Activated T-cell treated with anti-CD3 and anti-CD28 coated beads for 48 hours (primary cell): ENCODE results near the gene ETFBKMT.
"Not testable (repeated sequence)": the region's sequence is repeated elsewhere in the genome, so short reads cannot be mapped to it uniquely, and the experiment has no call there.

Experiments used
- DNase-seq: peaks from one replicate; pipeline ENCODE4 v3.0.0-alpha.2; 2020; ENCODE audit warnings: low read depth

The ETFBKMT gene

DNA sequence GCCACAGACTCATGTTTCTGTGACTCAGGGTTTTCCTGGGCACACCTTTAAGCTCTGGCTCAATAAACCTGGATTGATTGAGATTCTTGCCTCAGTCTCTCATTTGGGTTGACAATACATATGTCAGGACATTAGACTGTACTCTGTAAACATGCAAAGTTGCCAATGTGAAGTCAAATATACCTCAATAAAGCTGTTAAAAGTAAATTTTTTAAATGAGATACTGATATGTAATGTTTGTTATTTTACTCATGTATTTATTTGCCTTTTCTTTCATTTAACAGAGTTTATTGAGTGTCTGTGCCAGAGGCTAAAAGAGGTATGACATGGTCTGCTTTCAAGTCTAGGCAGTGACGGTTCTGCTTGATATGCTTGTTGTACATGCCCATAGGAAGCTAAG lies 3.7 kb upstream of the ETFBKMT start:
- DNase-seq = no peak

DNA sequence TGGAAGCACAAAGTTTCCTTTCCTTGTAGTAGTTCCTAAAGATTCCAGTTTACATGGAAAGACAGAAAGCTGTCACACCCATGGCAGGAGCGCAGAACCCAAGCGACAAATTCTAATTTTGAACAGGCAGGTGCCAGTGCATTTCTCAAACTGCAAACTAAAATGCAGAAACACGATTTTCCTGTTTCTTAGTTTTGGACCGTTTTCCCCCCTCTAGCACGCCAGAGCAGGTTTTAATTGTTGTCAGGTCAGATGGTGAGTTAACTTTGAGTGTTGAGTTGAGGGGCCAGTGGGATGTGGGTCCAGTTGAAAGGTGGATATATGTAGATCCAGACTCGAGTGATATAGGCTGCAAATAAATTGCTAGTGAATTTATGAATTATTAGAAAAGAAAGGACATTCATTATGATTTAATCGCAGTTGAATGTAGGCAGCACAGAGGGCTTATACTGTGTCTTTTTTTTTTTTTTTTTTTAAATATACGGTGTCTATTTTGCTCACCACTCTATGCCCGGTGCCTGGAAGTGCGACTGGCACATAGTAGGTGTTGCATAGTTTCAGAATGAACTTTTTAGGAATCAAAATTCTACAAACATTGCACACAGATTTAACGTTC lies 909 bp upstream of the ETFBKMT start:
- DNase-seq = no peak

DNA sequence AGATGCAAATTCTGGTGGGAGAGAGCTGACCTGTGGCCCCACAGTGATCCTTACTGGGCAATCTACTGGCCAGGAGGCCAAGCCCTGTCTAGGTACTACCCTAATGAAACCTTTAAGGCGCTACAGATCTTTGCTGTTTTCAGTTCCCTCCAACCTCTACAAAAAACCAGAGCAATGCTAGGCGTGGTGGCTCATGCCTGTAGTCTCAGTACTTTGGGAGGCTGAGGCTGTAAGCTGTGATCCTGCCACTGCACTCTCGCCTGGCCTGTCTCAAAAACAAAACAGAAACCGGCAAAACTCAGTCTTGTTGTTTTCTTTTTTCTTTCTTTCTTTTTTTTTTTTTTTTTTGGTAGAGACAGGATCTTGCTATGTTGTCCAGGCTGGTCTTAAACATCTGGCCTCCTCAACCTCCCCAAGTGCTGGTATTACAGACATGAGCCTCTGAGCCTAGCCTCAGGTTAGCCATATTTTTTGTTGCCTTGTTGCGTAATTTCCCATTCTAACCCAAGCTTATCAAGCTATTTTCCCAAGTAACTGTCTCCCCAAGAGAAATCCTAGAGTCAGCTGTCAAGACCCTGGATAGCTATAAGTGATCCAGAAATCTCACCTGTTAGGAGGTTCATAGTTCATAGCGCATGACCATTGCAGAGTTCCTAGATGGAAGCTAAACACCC lies 2.8 kb downstream of the ETFBKMT start:
- no peak for DNase-seq

DNA sequence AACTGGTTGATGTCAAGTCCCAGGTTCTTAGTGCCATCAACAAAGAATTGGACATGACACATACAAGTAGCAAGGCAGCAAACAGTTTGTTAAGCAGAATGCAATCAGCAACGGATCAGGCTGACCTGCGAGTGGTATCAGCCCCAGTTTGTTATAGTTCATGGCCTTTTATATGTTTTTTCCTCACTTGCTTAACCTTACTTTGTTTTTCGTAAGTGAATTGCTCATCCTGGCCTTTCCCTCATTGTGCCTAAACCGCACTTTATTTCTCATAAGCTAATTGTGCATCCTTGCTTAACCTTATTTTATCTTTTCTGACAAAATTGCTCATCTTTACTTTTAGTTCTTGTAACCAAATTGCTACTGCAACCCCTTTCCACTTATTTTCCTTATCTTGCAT lies 4.1 kb downstream of the ETFBKMT start:
- no peak for DNase-seq

GRCh38 chr12:31664038-31664437 lies 4.5 kb downstream of the ETFBKMT start:
- no peak for DNase-seq

DNA sequence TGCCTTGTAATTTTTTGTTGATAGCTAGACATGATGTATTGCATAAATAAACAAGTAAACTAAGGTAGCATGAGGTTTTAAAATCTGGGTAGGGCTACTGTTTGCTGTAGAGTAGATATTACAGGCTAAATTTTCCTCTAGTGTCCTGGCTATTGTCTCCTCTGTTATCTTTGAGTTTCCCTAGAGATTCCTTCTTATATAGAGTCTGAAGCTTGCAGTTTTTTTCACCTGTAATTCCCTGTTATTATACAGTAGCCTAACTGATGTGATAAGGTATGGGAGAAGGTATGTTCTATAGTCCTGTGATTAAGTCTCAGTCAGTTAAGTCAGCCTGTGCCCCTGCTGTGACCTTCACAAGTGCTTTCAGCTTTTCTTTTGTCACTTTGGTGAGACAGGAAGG lies 9.5 kb downstream of the ETFBKMT start:
- no peak for DNase-seq

DNA sequence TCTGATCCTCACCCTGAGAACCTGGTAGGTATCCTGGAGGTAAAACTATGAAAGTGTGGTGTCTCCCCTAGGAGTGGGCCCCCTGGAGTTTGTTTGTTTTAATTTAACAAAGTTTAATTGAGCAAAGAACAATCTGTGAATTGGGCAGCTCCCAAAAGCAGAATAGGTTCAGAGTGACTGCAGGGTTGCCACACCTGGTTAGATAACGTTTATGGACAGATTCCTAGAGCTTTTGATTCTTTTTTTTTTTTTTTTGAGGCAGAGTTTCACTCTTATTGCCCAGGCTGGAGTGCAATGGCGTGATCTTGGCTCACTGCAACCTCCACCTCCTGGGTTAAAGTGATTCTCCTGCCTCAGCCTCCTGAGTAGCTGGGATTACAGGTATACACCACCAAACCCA lies 10.1 kb downstream of the ETFBKMT start:
- not testable (repeated sequence) for DNase-seq

GRCh38 chr12:31672521-31672920 lies 13.0 kb downstream of the ETFBKMT start:
- DNase-seq = no peak

DNA sequence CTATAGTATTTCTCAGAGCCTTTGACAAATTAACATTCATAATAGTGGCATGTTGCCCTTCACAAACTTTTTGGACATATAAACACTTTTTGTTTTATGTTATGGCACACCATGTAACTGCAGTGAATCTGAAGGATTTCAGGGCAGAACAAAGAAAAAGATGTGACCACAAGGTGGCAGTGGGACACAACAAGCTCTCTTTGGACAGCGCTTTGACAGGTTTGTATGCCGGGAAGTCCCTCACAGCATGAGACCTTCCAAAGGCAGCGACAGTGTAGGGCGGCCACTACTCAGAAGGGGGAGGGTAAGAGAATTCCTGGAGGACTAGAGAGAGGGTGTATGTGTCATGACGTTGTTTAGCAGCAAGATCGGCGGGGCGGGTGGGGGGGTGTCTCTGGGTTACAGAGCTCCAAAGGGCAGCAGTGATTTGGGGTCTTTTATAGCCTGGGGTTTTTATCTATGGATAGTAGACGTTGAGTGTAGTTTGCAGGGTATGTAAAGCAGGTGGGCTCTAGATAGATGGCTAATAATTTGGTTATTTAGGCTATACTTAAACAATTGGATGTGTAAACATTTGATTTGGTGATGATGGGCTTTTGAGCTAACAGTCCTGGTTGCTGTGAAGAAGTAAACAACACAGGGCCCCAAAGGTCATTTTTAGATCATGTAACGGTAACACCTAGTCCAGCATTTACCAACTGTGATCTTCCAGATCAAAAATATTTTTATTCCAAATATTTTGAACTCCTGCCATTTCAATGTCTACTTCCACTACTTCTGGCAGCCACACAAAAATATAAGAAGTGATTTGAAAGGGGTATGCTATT lies 22.9 kb downstream of the ETFBKMT start:
- DNase-seq = peak; percentile 37

DNA sequence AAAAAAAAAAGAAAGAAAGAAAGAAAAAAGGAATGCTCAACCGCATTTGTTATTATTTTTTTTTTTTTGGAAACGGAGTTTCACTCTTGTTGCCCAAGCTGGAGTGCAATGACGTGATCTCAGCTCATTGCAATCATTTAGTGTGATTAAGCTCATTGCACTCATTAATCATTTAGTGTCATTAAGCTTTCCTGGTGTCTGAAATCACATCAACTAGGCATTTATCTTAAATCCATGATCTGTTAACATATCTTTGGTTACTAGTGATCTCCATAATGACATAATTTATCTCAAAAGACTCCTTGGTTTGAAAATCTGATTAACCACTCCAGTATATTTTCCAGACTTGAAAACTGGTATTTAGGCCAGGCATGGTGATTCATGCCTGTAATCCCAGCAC lies 26.3 kb downstream of the ETFBKMT start:
- no peak for DNase-seq

DNA sequence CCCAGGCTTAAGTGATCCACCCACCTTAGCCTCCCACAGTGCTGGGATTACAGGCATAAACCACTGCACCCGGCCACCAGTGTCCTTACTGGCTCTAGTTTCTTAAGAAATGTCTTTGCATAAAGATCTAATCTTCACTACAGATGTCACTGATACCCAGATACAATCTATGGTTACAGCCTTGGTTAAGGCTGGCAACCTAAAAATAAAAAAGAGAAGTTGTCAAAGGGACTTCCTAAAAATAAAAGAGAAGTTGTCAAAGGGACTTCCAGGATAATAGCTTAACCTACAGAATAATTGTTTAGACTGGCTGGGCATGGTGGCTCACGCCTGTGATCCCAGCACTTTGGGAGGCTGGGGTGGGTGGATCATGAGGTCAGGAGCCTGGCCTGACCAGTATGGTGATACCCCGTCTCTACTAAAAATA lies 27.6 kb downstream of the ETFBKMT start:
- DNase-seq = no peak

- not testable (repeated sequence) for DNase-seq
These were observed 30.4 kb downstream of the ETFBKMT start for GRCh38 chr12:31689921-31690320.

DNA sequence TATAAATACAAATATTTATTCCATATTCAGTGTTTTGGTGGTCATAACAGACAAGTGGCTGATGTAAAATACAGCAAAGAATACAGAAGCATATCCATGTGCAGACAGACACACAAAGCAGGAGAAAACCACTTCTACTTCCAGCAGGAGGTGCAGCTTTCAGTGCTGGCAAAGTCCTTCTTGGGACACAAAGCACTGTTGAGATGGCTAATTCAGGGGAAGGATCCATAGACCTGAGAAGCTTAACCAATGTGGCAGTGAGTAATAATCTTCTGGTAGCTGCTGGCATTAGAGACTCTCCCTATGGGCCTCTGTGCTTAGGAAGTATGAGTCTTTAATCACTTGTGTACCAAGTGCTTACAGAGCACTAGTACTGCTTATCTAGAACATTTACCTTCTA lies 42.6 kb downstream of the ETFBKMT start:
- no peak for DNase-seq

DNA sequence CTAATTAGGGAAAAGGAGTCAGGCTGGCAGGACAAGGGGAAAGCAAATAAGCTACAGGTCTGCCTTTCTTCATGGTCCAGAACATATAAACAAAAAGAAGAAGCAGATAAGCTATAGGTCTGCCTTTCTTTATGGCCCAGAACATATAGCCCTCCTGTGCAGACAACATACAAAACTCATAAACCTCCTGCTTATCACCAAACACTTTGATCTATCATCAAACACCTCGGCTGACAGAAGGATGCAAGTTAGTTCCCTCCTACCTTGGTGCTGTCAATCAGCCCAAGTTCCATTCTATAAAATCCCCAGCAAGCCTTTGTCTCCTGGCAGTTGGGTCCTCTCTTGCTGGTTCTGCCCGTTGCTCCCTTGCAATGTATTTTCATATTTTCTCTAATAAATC lies 46.1 kb downstream of the ETFBKMT start:
- no peak for DNase-seq

DNA sequence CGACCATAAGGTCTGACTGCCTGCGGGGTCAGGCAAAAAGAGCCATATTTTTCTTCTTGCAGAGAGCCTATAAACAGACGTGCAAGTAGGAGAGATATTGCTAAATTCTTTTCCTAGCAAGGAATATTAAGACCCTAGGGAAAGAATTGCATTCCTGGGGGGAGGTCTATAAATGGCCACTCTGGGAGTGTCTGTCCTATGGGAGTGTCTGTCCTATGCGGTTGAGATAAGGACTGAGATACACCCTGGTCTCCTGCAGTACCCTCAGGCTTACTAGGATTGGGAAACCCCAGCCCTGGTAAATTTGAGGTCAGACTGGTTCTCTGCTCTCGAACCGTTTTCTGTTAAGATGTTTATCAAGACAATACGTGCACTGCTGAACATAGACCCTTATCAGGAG lies 48.6 kb downstream of the ETFBKMT start:
- DNase-seq = not testable (repeated sequence)

DNA sequence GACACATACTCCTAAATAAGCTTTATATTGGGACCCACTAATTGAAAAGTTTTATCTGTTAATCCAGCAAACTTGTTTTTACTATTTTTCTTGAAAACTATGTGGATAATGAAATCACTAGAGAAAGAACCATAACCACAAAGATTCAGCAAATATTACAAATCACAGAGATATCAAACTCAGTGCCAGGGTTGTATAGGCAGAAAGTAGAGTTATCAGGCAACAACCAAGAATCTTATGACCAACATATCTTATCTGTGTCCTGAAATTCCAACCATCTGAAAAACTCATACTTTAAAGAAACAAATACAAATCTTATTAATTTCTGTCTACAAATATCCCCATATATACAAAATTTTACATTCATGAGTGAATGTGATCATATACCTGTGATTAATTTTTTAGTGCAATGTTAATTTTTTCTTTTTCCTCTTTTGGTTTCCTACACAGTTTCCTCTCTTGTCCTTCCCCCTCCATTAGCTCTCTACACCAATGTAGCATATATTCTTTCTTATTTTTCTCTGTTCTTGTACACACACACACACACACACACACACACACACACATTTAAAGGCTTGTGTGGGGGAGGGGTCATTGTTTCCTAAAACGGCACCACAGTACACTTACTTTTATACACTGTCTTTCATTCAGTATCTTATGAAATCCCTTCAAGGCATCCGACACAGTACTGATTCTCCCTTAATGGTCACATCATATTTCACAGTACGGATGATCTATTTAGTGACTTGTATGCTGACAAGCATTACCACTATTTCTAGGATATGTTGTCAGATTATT lies 50.7 kb downstream of the ETFBKMT start:
- no peak for DNase-seq

DNA sequence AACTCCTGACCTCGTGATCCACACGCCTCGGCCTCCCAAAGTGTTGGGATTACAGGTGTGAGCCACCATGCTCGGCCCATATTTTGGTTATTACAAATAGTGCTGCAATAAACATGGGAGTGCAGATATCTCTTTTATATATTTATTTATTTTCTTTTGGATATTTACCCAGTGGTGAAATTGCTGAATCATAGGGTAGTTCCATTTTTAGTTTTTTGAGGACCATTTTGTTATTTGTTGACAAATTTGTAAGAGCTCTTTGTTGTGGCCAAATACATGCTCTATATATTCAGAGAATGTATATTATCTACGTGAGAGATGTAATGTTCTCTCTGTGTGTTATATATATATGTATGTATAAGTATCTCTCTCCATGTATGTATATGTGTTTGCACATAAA lies 53.4 kb downstream of the ETFBKMT start:
- no peak for DNase-seq

DNA sequence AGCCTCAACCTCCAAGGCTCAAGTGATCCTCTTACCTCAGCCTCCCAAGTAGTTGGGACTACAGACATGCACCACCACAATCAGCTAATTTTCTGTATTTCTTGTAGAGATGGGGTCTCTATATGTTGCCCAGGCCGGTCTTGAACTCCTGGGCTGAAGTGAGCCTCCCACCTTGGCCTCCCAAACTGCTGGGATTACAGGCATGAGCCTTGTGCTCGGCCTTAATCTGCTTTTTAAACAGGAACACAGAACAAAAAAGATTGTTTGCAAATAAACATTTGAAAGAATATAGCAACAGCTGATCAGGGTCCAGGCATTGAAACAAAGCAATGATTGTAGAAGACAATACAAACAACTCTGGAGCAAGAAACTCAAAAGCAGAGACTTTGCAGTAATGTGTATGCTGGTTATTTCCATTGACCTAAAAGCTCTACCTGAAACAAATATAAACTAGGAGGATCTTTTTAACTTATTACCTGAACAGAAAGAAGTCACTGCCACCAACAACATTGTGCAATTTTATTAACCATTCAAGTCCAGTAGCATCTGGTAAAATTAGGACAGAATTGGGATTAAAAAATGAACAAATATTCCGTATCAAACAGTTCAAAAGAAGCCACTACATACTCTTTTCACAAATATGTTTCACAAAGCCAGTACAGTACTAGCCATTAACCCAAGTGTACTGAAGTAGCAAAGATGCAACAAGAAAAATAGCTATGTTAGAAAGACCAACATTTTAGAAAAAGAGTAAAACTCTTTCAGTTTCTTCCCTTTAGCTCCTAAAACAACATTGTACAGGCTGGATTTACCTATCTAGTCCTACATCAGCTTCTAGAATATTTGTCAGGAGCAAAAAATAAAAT lies 55.2 kb downstream of the ETFBKMT start:
- no peak for DNase-seq

DNA sequence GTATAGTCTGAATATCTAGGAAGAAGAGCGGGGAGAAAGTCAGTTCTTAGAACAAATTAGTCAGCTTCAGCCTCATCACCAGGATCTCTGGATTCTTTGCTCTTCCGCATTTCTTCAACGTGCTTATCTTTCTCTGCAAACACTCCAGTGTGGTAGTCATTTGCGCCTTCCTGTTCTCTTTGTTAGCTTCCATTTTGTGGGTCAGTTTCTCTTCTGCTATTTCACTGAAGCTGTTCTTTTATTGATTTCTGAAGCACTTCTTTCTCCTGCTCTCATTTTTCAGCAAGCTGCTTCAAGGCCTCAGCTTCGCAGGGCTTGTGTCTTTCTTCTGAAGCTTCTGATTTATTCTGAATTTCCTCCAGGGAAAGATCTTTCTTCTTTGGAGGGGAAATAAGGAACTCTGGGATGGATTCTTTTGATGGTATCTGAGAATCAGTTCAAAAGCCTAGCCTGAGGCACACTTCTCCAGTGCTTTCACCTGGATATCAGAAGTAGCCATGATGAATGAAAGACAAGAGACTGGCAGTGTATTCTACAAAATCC lies 55.9 kb downstream of the ETFBKMT start:
- no peak for DNase-seq

DNA sequence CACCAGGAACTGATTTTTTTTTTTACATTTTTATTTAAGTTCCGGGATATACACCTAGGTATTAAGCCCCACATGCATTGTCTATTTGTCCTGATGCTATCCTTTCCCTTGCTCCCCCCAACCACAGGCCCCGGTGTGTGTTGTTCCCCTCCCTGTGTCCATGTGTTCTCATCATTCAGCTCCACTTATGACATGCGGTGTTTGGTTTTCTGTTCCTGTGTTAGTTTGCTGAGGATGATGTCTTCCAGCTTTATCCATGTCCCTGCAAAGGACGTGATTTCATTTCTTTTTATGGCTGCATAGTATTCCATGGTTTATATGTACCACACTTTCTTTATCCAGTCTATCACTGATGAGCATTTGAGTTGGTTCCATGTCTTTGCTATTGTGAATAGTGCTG lies 57.5 kb downstream of the ETFBKMT start:
- not testable (repeated sequence) for DNase-seq
